Heart left ventricle (tissue), 16 donors: ENCODE data around the gene PCNX1. TPM values are rescaled to one million over a fixed set of nuclear protein-coding genes. Genes with fewer than 3 reads are reported as not detected.

ENCODE experiments used
- ATAC-seq, 4 donors: fragments of 200-7000 bp; cut with Tn5 transposase; one replicate each; pipeline ENCODE4 v1.9.1; 2020 to 2022; ENCODE audit warnings: moderate library complexity in 4 of 4, mild to moderate bottlenecking in 3 of 4, moderate number of reproducible peaks in 1 of 4
- DNase-seq, 5 donors: peaks; one replicate each; pipeline ENCODE4 v3.0.0-alpha.2; 2020
- H3K27ac ChIP-seq, 12 donors: fragments of 200-600 bp; sonication (generic) in 4 of 12; one replicate each; pipeline versions ENCODE4 v1.5.0 to v1.8.0; 2016 to 2022; ENCODE audit warnings: mild to moderate bottlenecking in 2 of 12
- H3K27me3 ChIP-seq, 9 donors: fragments of 200-600 bp; sonication (generic) in 2 of 9; one replicate each; pipeline versions ENCODE4 v1.5.1 to v1.8.0; 2016 to 2022; ENCODE audit warnings: mild to moderate bottlenecking in 3 of 9
- H3K36me3 ChIP-seq, 9 donors: fragments of 200-600 bp; sonication (generic) in 2 of 9; one replicate each; pipeline versions ENCODE4 v1.5.0 to v1.8.0; 2018 to 2022; ENCODE audit warnings: mild to moderate bottlenecking in 2 of 9
- H3K4me1 ChIP-seq, 12 donors: fragments of 200-600 bp; sonication (generic) in 4 of 12; one replicate each; pipeline versions ENCODE4 v1.5.0 to v1.8.0; 2016 to 2022; ENCODE audit warnings: mild to moderate bottlenecking in 3 of 12
- H3K4me3 ChIP-seq, 12 donors: fragments of 200-600 bp; sonication (generic) in 4 of 12; one replicate each; pipeline versions ENCODE4 v1.5.0 to v1.8.0; 2017 to 2022; ENCODE audit warnings: mild to moderate bottlenecking in 9 of 12, moderate library complexity in 4 of 12
- H3K9me3 ChIP-seq, 12 donors: fragments of 200-600 bp; sonication (generic) in 4 of 12; one replicate each; pipeline versions ENCODE4 v1.5.0 to v1.8.0; 2016 to 2022; ENCODE audit warnings: mild to moderate bottlenecking in 1 of 12
- POLR2A ChIP-seq, 2 donors: fragments of 450-650 bp; IDR thresholded peaks; one replicate each; pipeline ENCODE4 v1.6.1; 2017; ENCODE audit warnings: antibody characterized with exemption in 2 of 2, mild to moderate bottlenecking in 2 of 2, moderate library complexity in 2 of 2
- WGBS, 4 donors: extraction: QIAGEN DNeasy Blood & Tissue Kit in 2 of 4; methylation state at CpG; one replicate each; pipeline versions ENCODE4 v1.1.5 to v1.1.7; 2013 to 2018; 5-methylcytosine and 5-hydroxymethylcytosine counted together
- intact Hi-C, 10 donors: fragments of 100-400 bp; cut with DNase I; formaldehyde crosslinking; loops; one replicate each; pipeline versions ENCODE4 v1.11.1 to v1.14.2; 2022
- polyA plus RNA-seq, 2 donors: library from polyadenylated mRNA; stranded (reverse); fragments of 200-250 nt; gene quantifications; one replicate each; pipeline ENCODE4 v1.2.3, GENCODE V29; 2013
- total RNA-seq, 9 donors: library from RNA; depleted of rRNA in 2 of 9; stranded (reverse); fragments of >200 nt in 2 of 9; fragmentation: NEBNext Ultra II Directional in 3 of 9; extraction: Animal tissue kit (Norgen Biotek cat#: 25700) in 3 of 9; gene quantifications; one replicate each; pipeline versions ENCODE4 v1.1.0 to v1.2.4, GENCODE V29; 2016 to 2023
- TF ChIP-seq, protein P1 (sequence below), 12 donors: fragments of 200-600 bp; sonication (generic) in 4 of 12; IDR thresholded peaks; one replicate each; pipeline versions ENCODE4 v1.5.0 to v1.8.0; 2018 to 2022; ENCODE audit warnings: antibody characterized with exemption in 12 of 12, mild to moderate bottlenecking in 5 of 12
- donor health status: ischemic (EF 13 %, LVEDD 7.1; RV severe dilation, severe dysfunction).
- donor health status: healthy with polysubstance abuse.
- donor health status: DM: no; HTN: yes; CAD: no.
- donor health status: DM: no; HTN: no; CAD: no.
- donor health status: ischemic (EF 25% LVEDD 6.9; RV normal size, moderate dysfunction).
- donor health status: ischemic (EF 25% LVEDD 5.7; RV mildly dilated, moderate dysfunction).
- donor health status: healthy.
- donor health status: DM: yes; HTN: yes; CAD: no.
- donor health status: ischemic (EF 35%, LVEDD 5.7; RV mildly dilated, moderate dysfunction).
- donor health status: nonischemic (EF 11% LVEDD 7.7; RV severe dilation, severe dysfunction).
- donor health status: DM: yes; HTN: yes; CAD: no.
- donor health status: PGD.
- donor health status: ischemic (EF 29% LVEDD 5.4; RV normal size, mild dysfunction).
- donor health status: nonischemic (EF 23%, LVEDD 6.1; RV moderate dilation, normal function).

The PCNX1 gene
- total and polyA plus RNA-seq, 11 donors: 6.1 to 64.7 (median 52.7) TPM

DNA sequence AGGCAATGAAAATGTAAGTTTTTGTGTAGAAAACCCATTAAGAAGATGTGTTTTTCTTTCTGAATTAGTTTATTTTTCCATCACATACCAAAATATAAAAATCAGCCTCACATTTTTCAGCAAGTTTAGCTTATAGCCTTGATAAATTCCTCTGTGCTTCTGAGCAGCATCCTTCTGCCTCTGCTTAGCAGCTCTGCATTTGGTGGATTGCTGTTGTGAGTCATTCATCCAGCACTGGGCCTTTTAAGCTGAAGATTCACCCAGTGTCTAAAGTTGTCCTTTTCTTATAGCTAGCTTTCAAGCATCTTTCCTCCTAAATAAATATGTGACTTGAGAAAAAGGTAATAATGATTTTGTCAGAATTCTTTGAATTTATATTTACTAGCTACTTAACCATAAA, 206.1 kb downstream of the PCNX1 start:
- DNase-seq: no peak
- Histone ChIP-seq H3K4me3 (no peak overlapping the region), H3K36me3 (peaks cover 0 to 76% (median 43%) of the 10 kb centered on the region in 9 donors), H3K9me3 (no peaks in the 10 kb centered on the region), H3K4me1 (peaks cover 0 to 9% (median 0%) of the 10 kb centered on the region in 12 donors), H3K27me3 (no peaks in the 10 kb centered on the region), H3K27ac (no peak overlapping the region)
- TF ChIP-seq, protein P1, sequence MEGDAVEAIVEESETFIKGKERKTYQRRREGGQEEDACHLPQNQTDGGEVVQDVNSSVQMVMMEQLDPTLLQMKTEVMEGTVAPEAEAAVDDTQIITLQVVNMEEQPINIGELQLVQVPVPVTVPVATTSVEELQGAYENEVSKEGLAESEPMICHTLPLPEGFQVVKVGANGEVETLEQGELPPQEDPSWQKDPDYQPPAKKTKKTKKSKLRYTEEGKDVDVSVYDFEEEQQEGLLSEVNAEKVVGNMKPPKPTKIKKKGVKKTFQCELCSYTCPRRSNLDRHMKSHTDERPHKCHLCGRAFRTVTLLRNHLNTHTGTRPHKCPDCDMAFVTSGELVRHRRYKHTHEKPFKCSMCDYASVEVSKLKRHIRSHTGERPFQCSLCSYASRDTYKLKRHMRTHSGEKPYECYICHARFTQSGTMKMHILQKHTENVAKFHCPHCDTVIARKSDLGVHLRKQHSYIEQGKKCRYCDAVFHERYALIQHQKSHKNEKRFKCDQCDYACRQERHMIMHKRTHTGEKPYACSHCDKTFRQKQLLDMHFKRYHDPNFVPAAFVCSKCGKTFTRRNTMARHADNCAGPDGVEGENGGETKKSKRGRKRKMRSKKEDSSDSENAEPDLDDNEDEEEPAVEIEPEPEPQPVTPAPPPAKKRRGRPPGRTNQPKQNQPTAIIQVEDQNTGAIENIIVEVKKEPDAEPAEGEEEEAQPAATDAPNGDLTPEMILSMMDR (IDR thresholded peaks at IDR 0.05): no peak
- no peak for TF ChIP-seq POLR2A (IDR thresholded peaks at IDR 0.05)
- ATAC-seq: no peak
- intact Hi-C loops: no loop called here

DNA sequence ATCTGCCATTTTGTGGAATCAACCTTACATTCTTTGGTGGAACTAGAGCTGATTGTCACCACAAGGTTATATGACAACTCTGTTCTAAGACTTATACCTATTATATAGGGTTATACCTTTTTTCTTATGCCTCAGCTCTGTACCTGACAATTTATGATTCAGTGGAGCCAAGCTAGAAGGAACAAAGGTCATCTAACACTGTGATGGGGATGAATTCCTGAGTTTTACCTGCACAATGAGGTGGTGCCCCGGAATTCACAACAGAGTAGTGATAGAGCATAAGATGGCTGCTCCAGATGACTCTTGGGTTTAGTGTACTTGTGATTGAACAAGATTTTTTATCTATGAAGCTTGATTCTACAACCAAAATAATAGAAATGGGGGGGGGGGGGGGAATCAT, 207.3 kb downstream of the PCNX1 start:
- peaks cover 0 to 9% (median 0%) of the 10 kb centered on the region in 12 donors for H3K4me1 ChIP-seq
- TF ChIP-seq, protein P1 (IDR thresholded peaks at IDR 0.05): no peak
- no peak for TF ChIP-seq POLR2A (IDR thresholded peaks at IDR 0.05)
- 97 to 100% (median 98%) methylated on average over 1 of the region's 1 CpG for WGBS, 4 donors
- no peaks in the 10 kb centered on the region for H3K9me3 ChIP-seq
- no peak overlapping the region for H3K4me3 ChIP-seq
- DNase-seq (no peak), ATAC-seq (no peak)
- H3K27ac ChIP-seq: no peak overlapping the region
- H3K36me3 ChIP-seq: peaks cover 0 to 64% (median 31%) of the 10 kb centered on the region in 9 donors
- no peaks in the 10 kb centered on the region for H3K27me3 ChIP-seq
- intact Hi-C loops: no loop called here

DNA sequence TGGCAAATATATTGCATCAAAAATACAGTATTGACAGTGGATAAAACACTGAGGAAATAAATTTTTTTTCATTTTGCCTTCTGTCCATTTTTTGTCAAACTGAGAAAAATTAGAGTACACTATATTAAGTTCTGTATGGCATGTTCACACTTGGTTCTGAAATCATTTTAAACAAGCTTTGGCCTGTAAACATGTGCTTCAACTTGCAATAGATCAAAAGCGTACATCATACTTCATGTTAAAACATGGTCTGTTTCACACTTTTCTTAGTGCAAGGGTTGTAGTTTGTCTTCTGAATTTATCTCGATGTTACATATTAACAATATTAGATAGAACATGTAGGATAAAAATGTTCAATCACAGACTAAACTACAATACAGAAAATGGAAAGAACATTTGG, 208.0 kb downstream of the PCNX1 start:
- H3K36me3 ChIP-seq: peaks cover 0 to 57% (median 24%) of the 10 kb centered on the region in 9 donors
- ATAC-seq (no peak), DNase-seq (no peak)
- H3K27ac ChIP-seq: no peak overlapping the region
- peaks cover 0 to 9% (median 0%) of the 10 kb centered on the region in 12 donors for H3K4me1 ChIP-seq
- H3K4me3 ChIP-seq: no peak overlapping the region
- intact Hi-C loops: no loop called here
- TF ChIP-seq POLR2A (IDR thresholded peaks at IDR 0.05): no peak
- TF ChIP-seq, protein P1 (IDR thresholded peaks at IDR 0.05): no peak
- H3K27me3 ChIP-seq: no peaks in the 10 kb centered on the region
- no peaks in the 10 kb centered on the region for H3K9me3 ChIP-seq
- 94 to 96% (median 95%) methylated on average over 2 of the region's 2 CpGs for WGBS, 4 donors

DNA sequence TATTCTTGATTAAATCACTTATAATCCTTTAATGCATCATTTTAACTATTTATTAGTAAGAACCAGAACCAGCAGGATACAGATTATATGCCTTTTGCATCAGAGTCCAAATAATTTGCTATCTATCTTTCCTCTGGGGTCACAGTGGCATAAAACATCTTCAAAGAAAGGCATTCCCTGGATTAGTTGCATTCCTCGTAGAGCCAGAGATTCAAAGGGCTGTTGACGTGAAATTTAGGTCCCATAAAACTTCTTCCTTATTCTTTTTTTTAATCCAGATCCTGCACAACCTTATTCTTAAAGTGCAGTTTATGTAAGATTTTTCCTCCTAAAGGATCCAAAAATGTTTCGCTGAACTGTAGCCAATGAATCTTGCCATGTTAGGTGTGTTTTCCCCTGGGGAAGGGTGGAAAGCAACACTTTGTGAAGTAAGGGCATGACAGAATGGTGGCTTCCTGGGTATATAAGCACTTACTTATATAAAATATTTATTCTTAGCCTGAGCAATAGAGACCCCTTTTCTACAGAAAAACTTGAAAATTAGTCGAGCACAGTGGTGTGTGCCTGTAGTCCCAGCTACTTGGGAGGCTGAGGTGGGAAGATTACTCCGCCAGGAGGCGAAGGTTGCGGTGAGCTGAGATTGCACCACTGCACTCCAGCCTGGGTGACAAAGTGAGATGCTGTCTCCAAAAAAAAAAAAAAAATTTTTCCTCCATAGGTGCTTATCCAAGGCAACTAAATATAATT, 208.7 kb downstream of the PCNX1 start:
- intact Hi-C loops: no loop called here

More for the DNA sequence above, 208.7 kb downstream of the PCNX1 start:
- H3K36me3 ChIP-seq: peaks cover 0 to 50% (median 17%) of the 10 kb centered on the region in 9 donors
- WGBS, 4 donors: 92 to 97% (median 96%) methylated on average over 7 of the region's 7 CpGs
- H3K4me3 ChIP-seq: no peak overlapping the region
- H3K9me3 ChIP-seq: peaks cover 0 to under 1% (median 0%) of the 10 kb centered on the region in 12 donors
- no peak overlapping the region for H3K27ac ChIP-seq
- no peak for TF ChIP-seq POLR2A (IDR thresholded peaks at IDR 0.05)
- TF ChIP-seq, protein P1 (IDR thresholded peaks at IDR 0.05): no peak
- peaks cover 0 to 9% (median 0%) of the 10 kb centered on the region in 12 donors for H3K4me1 ChIP-seq
- no peak for ATAC-seq
- no peak for DNase-seq
- no peaks in the 10 kb centered on the region for H3K27me3 ChIP-seq
